GM19328 (cell line): Measurements from ENCODE around the gene RXFP4.
"Not testable (repeated sequence)": the region's sequence is repeated elsewhere in the genome, so short reads cannot be mapped to it uniquely, and the experiment has no call there.

Source experiments
- ATAC-seq: cut with Tn5 transposase; IDR thresholded peaks from one replicate; pipeline ENCODE4 v1.9.1; 2021; ENCODE audit warnings: mild to moderate bottlenecking, moderate library complexity; ENCODE audit not compliant: unreplicated experiment

RXFP4 gene

DNA sequence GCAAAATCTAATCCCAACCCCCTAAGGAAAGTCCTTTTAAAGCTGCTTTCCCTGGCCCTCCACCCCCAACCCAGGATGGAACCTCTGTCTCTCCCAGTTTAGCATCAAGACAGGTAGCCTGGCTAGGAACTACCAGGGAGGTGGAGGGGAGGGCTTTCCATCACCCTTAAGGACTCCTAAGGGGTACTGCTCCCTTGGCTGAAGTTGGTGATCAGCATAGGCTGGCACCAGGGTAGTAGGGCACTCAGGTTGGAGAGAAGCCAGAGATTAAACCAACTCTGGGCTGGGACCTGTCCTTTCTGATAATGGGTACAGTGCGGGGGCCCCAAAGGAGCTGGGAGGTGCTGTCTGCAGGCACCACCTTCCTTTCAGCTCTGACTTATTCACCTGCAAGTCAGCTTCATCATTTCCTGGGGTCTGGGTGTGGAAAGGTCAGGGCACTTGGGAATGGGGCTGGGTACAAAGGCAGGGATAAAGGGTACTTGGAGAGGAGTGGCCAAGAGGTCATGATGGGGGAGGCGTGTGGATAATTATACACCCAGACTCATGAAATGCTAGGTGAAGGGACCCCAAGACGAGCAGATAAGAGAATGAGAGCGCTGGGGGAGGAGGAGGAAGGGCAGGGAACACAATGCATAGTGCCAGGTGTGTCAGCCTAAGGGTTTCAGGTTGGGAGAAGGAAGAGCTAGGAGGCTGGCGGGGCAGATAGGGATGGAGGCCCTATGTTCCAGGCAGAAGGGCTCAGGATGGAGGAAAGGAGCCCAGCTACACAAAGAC lies 35.7 kb downstream of the RXFP4 start:
- no peak for ATAC-seq

- ATAC-seq = no peak
Observed at GRCh38 chr1:155977690-155978324, 36.4 kb downstream of the RXFP4 start.

DNA sequence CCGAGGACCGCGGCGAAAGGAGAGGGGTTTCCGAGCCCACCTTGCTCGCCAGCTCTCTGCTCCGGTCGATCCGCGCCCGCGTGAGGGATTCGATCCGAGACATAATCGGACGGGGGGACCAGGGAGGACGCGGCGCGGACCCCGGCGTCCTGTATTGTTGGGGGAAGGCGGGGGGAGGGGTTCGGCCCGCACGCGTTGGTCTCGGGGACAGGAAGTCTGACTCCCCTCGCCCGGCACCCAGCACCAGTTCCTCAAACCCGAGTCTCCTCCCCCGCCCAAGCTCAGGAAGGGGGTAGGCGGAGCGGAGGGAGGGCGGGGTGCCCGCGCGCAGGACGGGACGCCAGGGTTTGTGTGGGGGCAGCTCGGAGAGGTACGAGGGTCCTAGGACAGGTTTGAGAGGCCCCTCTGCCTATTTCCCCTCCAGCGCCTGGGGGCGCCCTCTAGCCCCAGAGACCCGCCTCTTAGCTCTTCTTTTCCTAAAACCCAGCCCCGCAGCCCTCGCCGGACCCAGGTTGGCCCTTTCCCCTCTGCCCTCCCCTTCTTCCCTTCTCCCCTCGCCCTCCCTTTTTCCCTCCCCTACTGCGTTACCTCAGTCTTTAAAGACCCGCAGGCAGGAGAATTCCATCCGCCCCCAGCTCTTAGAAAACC lies 37.0 kb downstream of the RXFP4 start, which contains the start of gene ARHGEF2:
ARHGEF2 (minus strand) TSS at position 223 of the 648 bp plus-strand sequence; CDS start at position 103, 120 bp downstream.
- ATAC-seq = peak; percentile 39

DNA sequence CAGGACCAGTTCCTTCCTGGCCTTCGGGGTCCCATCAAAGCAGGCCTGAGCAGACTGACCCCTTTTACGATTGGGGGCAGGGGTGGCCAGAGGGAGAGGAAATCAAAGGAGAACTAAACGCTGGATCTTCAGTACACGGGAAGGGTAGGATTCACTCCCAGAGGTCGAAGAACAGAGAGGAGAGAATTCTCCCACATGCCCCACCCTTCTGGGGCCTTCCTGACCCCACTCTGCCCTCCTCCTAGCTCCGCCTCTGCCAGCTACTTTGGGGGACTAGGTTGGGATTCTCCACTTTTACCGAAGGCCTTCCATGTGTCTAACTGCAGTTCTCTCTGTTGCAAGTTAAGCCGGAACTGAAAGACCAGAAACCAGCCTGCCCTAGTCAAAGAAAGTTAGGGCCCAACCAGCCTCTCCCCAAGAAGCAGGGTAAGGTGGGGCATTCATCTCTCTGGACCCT lies 37.6 kb downstream of the RXFP4 start:
- no peak for ATAC-seq

- ATAC-seq = no peak
Observed at GRCh38 chr1:155979597-155980343, 38.3 kb downstream of the RXFP4 start.

DNA sequence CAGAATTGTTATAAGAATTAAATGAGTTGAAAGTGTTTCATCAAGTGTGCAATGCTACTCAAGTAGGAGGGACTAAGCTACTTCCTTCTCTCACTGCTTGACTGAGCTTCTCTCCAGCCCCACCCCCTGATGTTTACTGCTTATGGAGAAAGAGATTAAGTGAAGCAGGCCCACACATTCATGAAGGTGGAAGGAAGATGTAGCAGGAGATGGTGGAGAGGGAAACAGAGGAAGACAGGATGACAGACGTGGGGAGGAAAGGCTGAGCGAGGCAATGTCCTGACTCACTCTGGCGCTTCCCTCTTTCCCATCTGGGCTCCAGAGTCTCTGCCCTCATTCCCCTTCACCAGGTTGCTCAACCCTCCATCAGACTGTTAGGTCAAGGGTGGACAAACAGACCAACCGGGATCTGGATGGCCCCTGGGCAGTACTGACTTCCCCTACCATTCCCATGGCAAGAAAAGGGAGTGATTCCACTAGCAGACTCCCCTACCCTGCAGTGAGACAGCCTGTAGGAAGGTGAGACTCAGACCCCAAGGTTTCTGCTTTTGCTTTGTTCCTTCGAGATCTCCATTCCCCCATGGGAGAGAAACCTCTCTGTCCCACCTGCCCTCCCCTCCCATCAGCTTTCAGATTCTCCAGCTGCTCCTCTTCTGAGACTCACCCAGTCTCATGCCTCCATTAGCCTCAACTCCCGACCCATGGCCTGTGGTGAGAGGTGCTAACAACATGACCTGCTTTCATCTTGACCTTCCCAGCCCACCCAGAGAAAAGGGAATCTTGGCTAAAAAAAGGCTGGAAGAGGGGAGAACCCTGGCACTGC lies 40.0 kb downstream of the RXFP4 start:
- no peak for ATAC-seq

DNA sequence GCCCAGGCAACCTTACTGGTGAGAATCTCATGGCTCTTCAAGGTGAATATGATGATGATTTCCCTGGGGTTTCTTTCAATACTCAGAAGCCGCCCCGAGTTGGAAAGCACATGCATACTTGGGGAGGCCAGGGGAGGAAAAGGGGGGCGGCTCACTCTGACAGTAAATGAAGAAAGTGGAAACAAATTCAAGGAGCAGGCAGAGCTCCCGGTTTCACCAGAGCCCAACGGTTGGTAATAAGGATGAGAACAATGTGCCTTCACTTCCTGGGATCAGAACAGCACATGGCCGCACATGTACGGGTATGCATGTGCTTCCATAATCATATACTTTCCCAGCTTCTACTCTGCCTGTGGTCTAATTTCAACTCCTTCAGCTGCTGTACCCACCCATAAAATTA lies 40.7 kb downstream of the RXFP4 start:
- ATAC-seq = no peak

- ATAC-seq = no peak
Observed at GRCh38 chr1:155983191-155984024, 42.0 kb downstream of the RXFP4 start.

- no peak for ATAC-seq
Observed at GRCh38 chr1:155984341-155984740, 42.9 kb downstream of the RXFP4 start.

GRCh38 chr1:155984903-155985645 lies 43.6 kb downstream of the RXFP4 start:
- not testable (repeated sequence) for ATAC-seq

DNA sequence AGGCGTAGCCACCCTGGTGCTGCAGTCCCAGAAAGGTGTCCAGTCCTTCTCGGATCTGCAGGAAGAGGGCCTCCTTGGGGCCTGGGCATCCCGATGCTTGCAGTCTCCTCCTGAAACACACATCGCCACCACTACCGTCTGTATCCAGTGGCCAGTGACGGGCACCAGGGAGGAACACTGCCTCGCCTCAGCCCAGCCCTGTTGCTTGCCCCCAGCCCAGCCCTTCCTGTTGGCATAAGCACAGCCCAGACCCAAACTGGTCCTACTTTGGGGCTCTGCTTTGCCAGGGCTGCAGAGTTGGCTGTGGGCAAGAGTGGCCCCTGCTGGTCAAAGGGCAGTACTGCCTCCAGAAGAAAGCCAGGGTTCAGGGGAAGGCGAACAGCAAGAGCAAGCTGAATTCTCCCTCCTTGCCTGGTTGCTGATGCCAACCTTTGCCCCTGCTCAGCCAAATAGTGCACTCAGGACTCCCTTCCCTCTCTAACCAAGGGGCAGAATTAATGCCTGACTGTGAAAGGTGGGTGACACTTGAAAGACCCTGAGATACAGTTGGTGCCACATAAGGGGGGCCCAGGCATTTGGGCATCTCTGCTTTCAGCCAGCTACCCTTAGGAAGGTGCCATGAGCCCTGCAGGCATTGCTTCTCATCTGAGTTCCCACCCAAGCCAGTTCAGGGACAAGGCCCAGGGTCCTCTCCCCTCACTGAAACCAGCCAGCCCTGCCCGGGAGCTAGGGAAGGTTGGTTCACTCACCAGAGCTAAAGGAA lies 48.0 kb downstream of the RXFP4 start:
- ATAC-seq = no peak

DNA sequence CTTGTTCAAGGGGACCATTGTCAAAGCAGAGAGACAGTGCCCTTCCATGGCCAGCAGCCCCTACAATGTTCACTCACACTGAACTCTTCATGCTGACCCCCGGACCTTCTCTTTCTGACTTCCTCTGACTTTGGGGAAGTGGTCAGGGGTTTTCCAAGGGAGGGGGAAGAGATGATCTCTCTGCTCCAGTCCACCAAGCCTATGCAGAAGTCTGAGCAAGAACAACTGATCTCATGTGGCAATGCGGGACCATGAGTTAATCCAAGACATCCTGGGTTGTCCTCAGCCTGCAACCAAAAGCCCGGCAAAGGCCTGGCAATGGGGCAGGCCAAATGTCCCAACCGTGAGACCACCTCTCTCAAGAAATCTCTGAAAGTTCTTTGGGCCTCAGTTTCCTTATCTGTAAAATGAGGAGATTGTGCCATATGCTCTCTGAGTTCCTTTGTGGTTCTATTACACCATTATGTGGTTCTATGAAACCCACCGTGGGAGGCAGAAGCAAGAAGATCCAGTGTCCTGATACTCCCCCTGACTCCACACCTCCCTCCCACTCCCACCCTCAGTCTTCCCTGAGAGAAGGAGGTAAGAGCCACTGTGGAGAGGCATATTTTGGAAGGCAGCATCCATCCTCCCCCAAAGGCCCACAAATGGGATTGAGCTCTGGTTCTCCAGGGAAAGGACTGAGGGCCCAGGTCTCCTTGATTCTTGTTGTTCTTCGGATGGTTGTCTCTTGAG lies 48.7 kb downstream of the RXFP4 start:
- no peak for ATAC-seq
